ENCODE results near the gene MYO9A. TPM values are rescaled to one million over a fixed set of nuclear protein-coding genes. Genes with fewer than 3 reads are reported as not detected.

The MYO9A gene
- total and polyA plus RNA-seq, 10 of the 15 experiments (the other 5 are each of a cell fraction or from before 2014, with no cell fraction given), result 3.3 to 25.3 (median 12.2) TPM

DNA sequence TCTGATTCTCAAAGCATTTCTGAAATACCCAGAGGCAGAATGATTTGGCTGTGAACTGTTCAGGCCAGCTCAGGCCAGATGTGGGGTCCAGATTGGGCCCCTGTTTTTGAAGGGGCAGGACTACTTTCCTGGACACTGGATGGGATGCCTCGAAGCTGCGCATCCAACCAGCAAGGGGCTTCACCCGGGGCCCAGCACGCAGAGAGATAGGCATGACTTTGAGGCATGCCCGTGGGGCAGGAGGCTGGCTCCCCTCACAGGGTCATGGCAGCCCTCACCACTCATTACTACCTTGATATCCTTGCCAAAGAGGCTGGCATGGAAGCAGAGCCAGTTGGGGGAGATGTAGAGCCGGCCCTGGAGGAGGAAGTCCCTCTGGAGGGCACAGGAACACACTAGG is 49.5 kb upstream of the MYO9A start:
- FAIRE-seq, result no peak

GRCh38 chr15:72166716-72167417 is 48.9 kb upstream of the MYO9A start:
- Histone ChIP-seq H4K20me1 (ENCODE audit: control insufficient read depth, insufficient read depth) (no peaks in the 10 kb centered on the region), H3K9ac (ENCODE audit: control insufficient read depth, insufficient read depth, low read length) (no peak overlapping the region), H2AFZ (ENCODE audit: control insufficient read depth, low read depth, low read length) (no peak overlapping the region), H3K36me3 (ENCODE audit: control insufficient read depth in 2 of 2, insufficient read depth in 2 of 2, low read length in 1 of 2) (no peaks in the 10 kb centered on the region), H3K4me2 (ENCODE audit: control insufficient read depth, insufficient read depth) (no peak overlapping the region), H3K79me2 (ENCODE audit: control insufficient read depth, insufficient read depth, low read length) (no peaks in the 10 kb centered on the region), H3K27ac (ENCODE audit: control insufficient read depth, insufficient read depth) (no peak overlapping the region), H3K27me3 (replicated peaks in 1 of 2; ENCODE audit: control insufficient read depth in 2 of 2, insufficient read depth in 2 of 2, low read length in 1 of 2) (peaks cover 0 to 2% of the 10 kb centered on the region in 2 experiments; a peak in 2 of 4 replicates), H3K4me3 (no peak overlapping the region), H3K9me3 (replicated peaks; ENCODE audit: control insufficient read depth, insufficient read depth, low read length) (no peaks in the 10 kb centered on the region), H3K4me1 (ENCODE audit: control insufficient read depth, insufficient read depth, low read length) (no peaks in the 10 kb centered on the region)
- no peak for ATAC-seq
- RAD21 ChIA-PET (ENCODE audit: unreplicated experiment), result interaction anchor here (0.8 kb wide), 1 partner anchor 11 kb away, joined by 3 read pairs; no protein-coding TSS in a partner anchor
- TF ChIP-seq STAT1 (conservative IDR thresholded peaks at IDR 0.05) (no peak), MEF2A (IDR thresholded peaks at IDR 0.05; ENCODE audit: insufficient read depth, low read depth, low read length) (no peak), EED (IDR thresholded peaks at IDR 0.05; ENCODE audit: low read depth) (no peak), RAD51 (IDR thresholded peaks at IDR 0.05) (no peak)
- intact Hi-C loops (cut with micrococcal nuclease; ENCODE audit: unreplicated experiment) (no loop called here), in situ Hi-C loops (cut with MboI) (no loop called here)
- FAIRE-seq, result no peak
- no peak for DNase-seq (ENCODE audit: low read depth, low spot score)
- no TSS peak for BruUV-seq (replicated peaks)
- CTCF ChIA-PET, result no interaction called here
- WGBS (ENCODE audit: insufficient coverage, insufficient replicate concordance, low lambda C conversion rate, missing lambda C conversion rate), result 20% methylated on average over 5 of the region's 5 CpGs
- POLR2A ChIA-PET, result no interaction called here
- SMC1A ChIA-PET (ENCODE audit: uncharacterized antibody, unreplicated experiment), result no interaction called here

More for the DNA sequence above, 49.5 kb upstream of the MYO9A start:
- H3K4me1 ChIP-seq (ENCODE audit: control insufficient read depth, insufficient read depth, low read length), result no peaks in the 10 kb centered on the region
- H3K9me3 ChIP-seq (replicated peaks; ENCODE audit: control insufficient read depth, insufficient read depth, low read length), result no peaks in the 10 kb centered on the region
- POLR2A ChIA-PET, result no interaction called here
- no peak overlapping the region for H3K9ac ChIP-seq (ENCODE audit: control insufficient read depth, insufficient read depth, low read length)
- 45% methylated on average over 6 of the region's 6 CpGs for WGBS (ENCODE audit: insufficient coverage, insufficient replicate concordance, low lambda C conversion rate, missing lambda C conversion rate)
- RAD21 ChIA-PET (ENCODE audit: unreplicated experiment), result no interaction called here
- H3K27me3 ChIP-seq (replicated peaks in 1 of 2; ENCODE audit: control insufficient read depth in 2 of 2, insufficient read depth in 2 of 2, low read length in 1 of 2), result peaks cover 0 to 2% of the 10 kb centered on the region in 2 experiments; a peak in 2 of 4 replicates
- TF ChIP-seq TAF1 (IDR thresholded peaks at IDR 0.05; ENCODE audit: borderline replicate concordance, low read depth, low read length), result no peak
- no peak for TF ChIP-seq POLR2AphosphoS2 (IDR thresholded peaks at IDR 0.05; ENCODE audit: low read depth, low read length)
- TF ChIP-seq, protein P1, sequence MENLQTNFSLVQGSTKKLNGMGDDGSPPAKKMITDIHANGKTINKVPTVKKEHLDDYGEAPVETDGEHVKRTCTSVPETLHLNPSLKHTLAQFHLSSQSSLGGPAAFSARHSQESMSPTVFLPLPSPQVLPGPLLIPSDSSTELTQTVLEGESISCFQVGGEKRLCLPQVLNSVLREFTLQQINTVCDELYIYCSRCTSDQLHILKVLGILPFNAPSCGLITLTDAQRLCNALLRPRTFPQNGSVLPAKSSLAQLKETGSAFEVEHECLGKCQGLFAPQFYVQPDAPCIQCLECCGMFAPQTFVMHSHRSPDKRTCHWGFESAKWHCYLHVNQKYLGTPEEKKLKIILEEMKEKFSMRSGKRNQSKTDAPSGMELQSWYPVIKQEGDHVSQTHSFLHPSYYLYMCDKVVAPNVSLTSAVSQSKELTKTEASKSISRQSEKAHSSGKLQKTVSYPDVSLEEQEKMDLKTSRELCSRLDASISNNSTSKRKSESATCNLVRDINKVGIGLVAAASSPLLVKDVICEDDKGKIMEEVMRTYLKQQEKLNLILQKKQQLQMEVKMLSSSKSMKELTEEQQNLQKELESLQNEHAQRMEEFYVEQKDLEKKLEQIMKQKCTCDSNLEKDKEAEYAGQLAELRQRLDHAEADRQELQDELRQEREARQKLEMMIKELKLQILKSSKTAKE (IDR thresholded peaks at IDR 0.05; ENCODE audit: low read depth, poor library complexity, severe bottlenecking), result no peak
- no peak for TF ChIP-seq MYB (IDR thresholded peaks at IDR 0.05; ENCODE audit: borderline replicate concordance, low read depth, low read length)
- H3K79me2 ChIP-seq (ENCODE audit: control insufficient read depth, insufficient read depth, low read length), result no peaks in the 10 kb centered on the region
- H2AFZ ChIP-seq (ENCODE audit: control insufficient read depth, low read depth, low read length), result no peak overlapping the region
- intact Hi-C loops (cut with micrococcal nuclease; ENCODE audit: unreplicated experiment) (no loop called here), in situ Hi-C loops (cut with MboI) (no loop called here)
- CTCF ChIA-PET, result no interaction called here
- H3K4me2 ChIP-seq (ENCODE audit: control insufficient read depth, insufficient read depth), result no peak overlapping the region
- H3K4me3 ChIP-seq, result no peak overlapping the region
- no peak overlapping the region for H3K27ac ChIP-seq (ENCODE audit: control insufficient read depth, insufficient read depth)
- no peaks in the 10 kb centered on the region for H3K36me3 ChIP-seq (ENCODE audit: control insufficient read depth in 2 of 2, insufficient read depth in 2 of 2, low read length in 1 of 2)
- ATAC-seq (no peak), DNase-seq (ENCODE audit: low read depth, low spot score) (no peak)
- SMC1A ChIA-PET (ENCODE audit: uncharacterized antibody, unreplicated experiment), result no interaction called here
- no peaks in the 10 kb centered on the region for H4K20me1 ChIP-seq (ENCODE audit: control insufficient read depth, insufficient read depth)
- BruUV-seq (replicated peaks), result no TSS peak

All from GM12878 (cell line).